Kidney capillary endothelial cell (primary cell): ENCODE measurements around the gene CDKAL1.
"Not testable (repeated sequence)": the region's sequence is repeated elsewhere in the genome, so short reads cannot be mapped to it uniquely, and the experiment has no call there.

ENCODE experiments used
- DNase-seq: peaks from one replicate; pipeline ENCODE4 v3.0.0-alpha.2; 2018; ENCODE audit warnings: low spot score

The CDKAL1 gene

GRCh38 chr6:21208081-21208795, 674.0 kb downstream of the CDKAL1 start:
- DNase-seq = no peak

- DNase-seq = no peak
These were observed 674.5 kb downstream of the CDKAL1 start for GRCh38 chr6:21208796-21209186.

- no peak for DNase-seq
These were observed 679.2 kb downstream of the CDKAL1 start for GRCh38 chr6:21213492-21213891.

GRCh38 chr6:21214738-21215448, 680.6 kb downstream of the CDKAL1 start:
- DNase-seq = no peak

- DNase-seq = no peak
These were observed 685.0 kb downstream of the CDKAL1 start for GRCh38 chr6:21219241-21219640.

GRCh38 chr6:21219856-21220255, 685.6 kb downstream of the CDKAL1 start:
- DNase-seq = no peak

- no peak for DNase-seq
These were observed 686.2 kb downstream of the CDKAL1 start for GRCh38 chr6:21220271-21220987.

GRCh38 chr6:21222656-21223055, 688.4 kb downstream of the CDKAL1 start:
- DNase-seq = no peak

GRCh38 chr6:21225912-21226311, 691.7 kb downstream of the CDKAL1 start:
- DNase-seq = no peak

- no peak for DNase-seq
These were observed 693.2 kb downstream of the CDKAL1 start for GRCh38 chr6:21227486-21227885.

GRCh38 chr6:21228411-21228810, 694.2 kb downstream of the CDKAL1 start:
- no peak for DNase-seq

- no peak for DNase-seq
These were observed 694.7 kb downstream of the CDKAL1 start for GRCh38 chr6:21228876-21229460.

GRCh38 chr6:21230536-21230935, 696.3 kb downstream of the CDKAL1 start:
- no peak for DNase-seq

GRCh38 chr6:21235162-21235561, 700.9 kb downstream of the CDKAL1 start:
- no peak for DNase-seq

- DNase-seq = no peak
These were observed 704.0 kb downstream of the CDKAL1 start for GRCh38 chr6:21238208-21238607.

- DNase-seq = no peak
These were observed 706.5 kb downstream of the CDKAL1 start for GRCh38 chr6:21240709-21241108.

GRCh38 chr6:21241231-21242130, 707.2 kb downstream of the CDKAL1 start:
- no peak for DNase-seq

GRCh38 chr6:21244897-21245470, 710.7 kb downstream of the CDKAL1 start:
- no peak for DNase-seq

- DNase-seq = no peak
These were observed 711.2 kb downstream of the CDKAL1 start for GRCh38 chr6:21245488-21245887.

- no peak for DNase-seq
These were observed 711.8 kb downstream of the CDKAL1 start for GRCh38 chr6:21246075-21246474.

GRCh38 chr6:21254460-21254859, 720.2 kb downstream of the CDKAL1 start:
- DNase-seq = not testable (repeated sequence)
